ENCODE measurements around the gene PCDH9. TPM values are rescaled to one million over a fixed set of nuclear protein-coding genes. Genes with fewer than 3 reads are reported as not detected.

The PCDH9 gene
- total and polyA plus RNA-seq, 7 donors: under 0.01 to 15.7 (median 8.7) TPM; not detected in 1

DNA sequence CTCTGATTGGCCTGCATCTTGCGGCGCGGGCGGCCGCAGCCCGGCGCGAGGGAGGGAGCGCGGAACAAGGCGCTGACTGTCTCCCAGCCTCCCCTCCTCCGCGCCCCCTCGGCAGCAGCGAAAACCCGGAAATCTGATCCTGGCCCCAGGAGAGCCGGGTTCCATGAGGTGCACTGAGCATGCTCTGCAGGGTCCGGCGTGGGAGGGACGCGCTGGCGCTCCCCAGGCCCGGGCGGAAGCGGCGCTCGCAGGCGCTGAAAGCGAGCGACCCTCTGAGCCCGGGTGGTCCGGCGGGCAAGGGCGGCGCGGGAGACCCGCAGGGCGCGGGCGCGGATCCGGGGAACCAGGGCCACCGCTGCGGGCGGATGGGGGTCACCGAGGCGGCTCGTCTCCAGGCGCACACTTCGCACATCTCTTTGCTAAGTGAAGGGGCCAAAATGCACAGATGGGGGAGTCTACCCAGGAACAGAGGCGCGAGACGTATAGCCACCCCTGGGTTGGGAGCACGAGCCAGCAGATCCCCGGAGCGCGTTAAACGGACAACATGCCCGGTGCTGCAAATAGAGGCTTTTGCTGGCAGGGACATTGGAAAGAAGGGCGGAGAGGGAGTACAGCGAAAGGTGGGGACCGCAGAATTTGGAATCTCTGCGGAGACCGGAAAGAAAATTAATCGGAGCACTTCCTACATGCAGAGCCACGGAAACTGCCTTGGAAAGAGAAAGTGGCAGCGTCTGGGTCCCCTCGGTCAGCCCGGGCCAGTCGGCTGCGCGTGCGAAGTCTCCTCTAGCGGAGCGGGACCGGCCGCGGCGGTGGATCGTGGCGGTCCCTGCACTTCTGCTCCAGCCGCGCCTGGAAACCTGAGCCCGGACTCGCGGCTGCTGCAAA lies 510 bp upstream of the PCDH9 start:
- WGBS, 2 donors: 1% methylated on average over 86 of the region's 86 CpGs
- intact Hi-C loops (cut with DNase I): loop anchor here (5.0 kb wide), 2 partner anchors 1288 to 1573 kb away; no protein-coding TSS in a partner anchor
- DNase-seq: peak; percentile 97
- Histone ChIP-seq H3K9me3 (no peaks in the 10 kb centered on the region), H3K4me1 (peaks cover 0 to 15% (median 9%) of the 10 kb centered on the region in 4 donors), H3K4me3 (peak overlapping the region; percentile 72 to 89 (median 84)), H3K36me3 (no peaks in the 10 kb centered on the region), H3K27me3 (no peaks in the 10 kb centered on the region), H3K27ac (peak overlapping the region; percentile 87 to 94 (median 89))
- TF ChIP-seq POLR2AphosphoS5 (IDR thresholded peaks at IDR 0.05) (peak in 3 of 4 donors; percentile 64 to 79 (median 76)), POLR2A (IDR thresholded peaks at IDR 0.05) (no peak), EP300 (IDR thresholded peaks at IDR 0.05) (peak in 1 of 4 donors; percentile 23)
- TF ChIP-seq, protein P1, sequence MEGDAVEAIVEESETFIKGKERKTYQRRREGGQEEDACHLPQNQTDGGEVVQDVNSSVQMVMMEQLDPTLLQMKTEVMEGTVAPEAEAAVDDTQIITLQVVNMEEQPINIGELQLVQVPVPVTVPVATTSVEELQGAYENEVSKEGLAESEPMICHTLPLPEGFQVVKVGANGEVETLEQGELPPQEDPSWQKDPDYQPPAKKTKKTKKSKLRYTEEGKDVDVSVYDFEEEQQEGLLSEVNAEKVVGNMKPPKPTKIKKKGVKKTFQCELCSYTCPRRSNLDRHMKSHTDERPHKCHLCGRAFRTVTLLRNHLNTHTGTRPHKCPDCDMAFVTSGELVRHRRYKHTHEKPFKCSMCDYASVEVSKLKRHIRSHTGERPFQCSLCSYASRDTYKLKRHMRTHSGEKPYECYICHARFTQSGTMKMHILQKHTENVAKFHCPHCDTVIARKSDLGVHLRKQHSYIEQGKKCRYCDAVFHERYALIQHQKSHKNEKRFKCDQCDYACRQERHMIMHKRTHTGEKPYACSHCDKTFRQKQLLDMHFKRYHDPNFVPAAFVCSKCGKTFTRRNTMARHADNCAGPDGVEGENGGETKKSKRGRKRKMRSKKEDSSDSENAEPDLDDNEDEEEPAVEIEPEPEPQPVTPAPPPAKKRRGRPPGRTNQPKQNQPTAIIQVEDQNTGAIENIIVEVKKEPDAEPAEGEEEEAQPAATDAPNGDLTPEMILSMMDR (IDR thresholded peaks at IDR 0.05): no peak

DNA sequence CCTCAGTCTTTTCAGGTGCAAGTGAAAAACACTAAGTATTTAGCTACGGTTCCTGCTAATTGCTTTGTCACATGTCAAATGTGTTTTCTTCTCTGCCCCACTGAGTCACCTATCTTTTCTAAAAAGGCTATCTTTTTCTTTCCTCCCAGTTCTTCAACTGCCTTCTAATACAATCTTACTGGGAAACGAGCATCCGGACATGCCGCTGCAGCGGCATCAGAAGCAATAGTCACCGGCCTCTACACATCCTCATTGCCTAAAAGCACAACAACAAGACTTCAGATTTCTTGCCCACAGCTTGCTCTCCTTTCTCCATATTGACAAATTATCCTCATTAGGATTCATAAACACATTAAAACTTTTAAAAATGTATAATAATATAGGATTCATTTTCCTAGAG lies 1.2 kb downstream of the PCDH9 start:
- intact Hi-C loops (cut with DNase I): loop anchor here (10.0 kb wide), 3 partner anchors 154 to 1304 kb away; no protein-coding TSS in a partner anchor
- Histone ChIP-seq H3K36me3 (no peaks in the 10 kb centered on the region), H3K4me1 (peaks cover 0 to 21% (median 9%) of the 10 kb centered on the region in 4 donors), H3K9me3 (no peaks in the 10 kb centered on the region), H3K27ac (no peak overlapping the region), H3K27me3 (no peaks in the 10 kb centered on the region), H3K4me3 (peak overlapping the region; percentile 72 to 89 (median 84))
- TF ChIP-seq, protein P1 (IDR thresholded peaks at IDR 0.05): no peak
- TF ChIP-seq POLR2AphosphoS5 (IDR thresholded peaks at IDR 0.05): no peak
- TF ChIP-seq EP300 (IDR thresholded peaks at IDR 0.05): no peak
- TF ChIP-seq POLR2A (IDR thresholded peaks at IDR 0.05): no peak
- DNase-seq: no peak
- WGBS, 2 donors: 11 to 16% methylated on average over 6 of the region's 6 CpGs

- TF ChIP-seq, protein P1 (IDR thresholded peaks at IDR 0.05): no peak
- TF ChIP-seq POLR2A (IDR thresholded peaks at IDR 0.05) (no peak), POLR2AphosphoS5 (IDR thresholded peaks at IDR 0.05) (no peak), EP300 (IDR thresholded peaks at IDR 0.05) (no peak)
- H3K4me1 ChIP-seq: peaks cover 0 to 24% (median 9%) of the 10 kb centered on the region in 4 donors
- no peak overlapping the region for H3K27ac ChIP-seq
- no peaks in the 10 kb centered on the region for H3K36me3 ChIP-seq
- H3K4me3 ChIP-seq: peak overlapping the region in 3 of 4 donors; percentile 72 to 89 (median 84)
- 75 to 88% methylated on average over 3 of the region's 3 CpGs for WGBS, 2 donors
- intact Hi-C loops (cut with DNase I): loop anchor here (10.0 kb wide), 3 partner anchors 153 to 1303 kb away; no protein-coding TSS in a partner anchor
- no peaks in the 10 kb centered on the region for H3K27me3 ChIP-seq
- DNase-seq: no peak
- no peaks in the 10 kb centered on the region for H3K9me3 ChIP-seq
Observed at GRCh38 chr13:67228031-67228430, 2.1 kb downstream of the PCDH9 start.

GRCh38 chr13:67227131-67227983 lies 2.8 kb downstream of the PCDH9 start:
- Histone ChIP-seq H3K27me3 (no peaks in the 10 kb centered on the region), H3K4me1 (peaks cover 0 to 24% (median 9%) of the 10 kb centered on the region in 4 donors), H3K9me3 (no peaks in the 10 kb centered on the region), H3K36me3 (no peaks in the 10 kb centered on the region), H3K4me3 (peak overlapping the region in 1 of 4 donors; percentile 84), H3K27ac (no peak overlapping the region)
- no peak for DNase-seq
- intact Hi-C loops (cut with DNase I): loop anchor here (10.0 kb wide), 3 partner anchors 153 to 1303 kb away; no protein-coding TSS in a partner anchor
- no peak for TF ChIP-seq POLR2A (IDR thresholded peaks at IDR 0.05)
- TF ChIP-seq, protein P1 (IDR thresholded peaks at IDR 0.05): no peak
- TF ChIP-seq EP300 (IDR thresholded peaks at IDR 0.05): no peak
- TF ChIP-seq POLR2AphosphoS5 (IDR thresholded peaks at IDR 0.05): no peak
- 74 to 88% methylated on average over 12 of the region's 12 CpGs for WGBS, 2 donors
